Superior temporal gyrus (tissue), 1 donor: ENCODE measurements around the gene RFTN1.
A peak's percentile ranks its signal among the peaks of the same experiment; 100 is the strongest.

ENCODE experiments used
- DNase-seq: peaks from one replicate; pipeline ENCODE4 v3.0.0-alpha.2; 2016; ENCODE audit errors: extremely low spot score

RFTN1 gene

GRCh38 chr3:16406166-16406565 is 107.3 kb downstream of the RFTN1 start:
- no peak for DNase-seq

GRCh38 chr3:16404349-16404895 is 109.1 kb downstream of the RFTN1 start:
- no peak for DNase-seq

GRCh38 chr3:16402451-16402850 is 111.0 kb downstream of the RFTN1 start:
- no peak for DNase-seq

GRCh38 chr3:16401273-16401672 is 112.2 kb downstream of the RFTN1 start:
- no peak for DNase-seq

GRCh38 chr3:16400106-16400931 is 113.2 kb downstream of the RFTN1 start:
- no peak for DNase-seq

GRCh38 chr3:16399473-16399872 is 114.0 kb downstream of the RFTN1 start:
- no peak for DNase-seq

GRCh38 chr3:16398648-16399047 is 114.9 kb downstream of the RFTN1 start:
- no peak for DNase-seq

GRCh38 chr3:16396202-16396601 is 117.3 kb downstream of the RFTN1 start:
- no peak for DNase-seq

GRCh38 chr3:16395212-16395611 is 118.3 kb downstream of the RFTN1 start:
- no peak for DNase-seq

GRCh38 chr3:16394639-16395038 is 118.9 kb downstream of the RFTN1 start:
- no peak for DNase-seq

- DNase-seq = peak; percentile 55
Measured at GRCh38 chr3:16392717-16393116, 120.8 kb downstream of the RFTN1 start.

GRCh38 chr3:16392065-16392464 is 121.4 kb downstream of the RFTN1 start:
- DNase-seq = no peak

GRCh38 chr3:16390581-16390980 is 122.9 kb downstream of the RFTN1 start:
- DNase-seq = no peak

GRCh38 chr3:16388850-16389441 is 124.6 kb downstream of the RFTN1 start:
- DNase-seq = no peak

GRCh38 chr3:16386561-16386960 is 126.9 kb downstream of the RFTN1 start:
- no peak for DNase-seq

- no peak for DNase-seq
Measured at GRCh38 chr3:16385151-16385550, 128.3 kb downstream of the RFTN1 start.

GRCh38 chr3:16383864-16384263 is 129.6 kb downstream of the RFTN1 start:
- no peak for DNase-seq

- no peak for DNase-seq
Measured at GRCh38 chr3:16382845-16383244, 130.7 kb downstream of the RFTN1 start.

GRCh38 chr3:16381426-16381825 is 132.1 kb downstream of the RFTN1 start:
- DNase-seq = no peak

- DNase-seq = no peak
Measured at GRCh38 chr3:16380421-16380820, 133.1 kb downstream of the RFTN1 start.

- DNase-seq = no peak
Measured at GRCh38 chr3:16379838-16380237, 133.7 kb downstream of the RFTN1 start.

GRCh38 chr3:16378920-16379319 is 134.6 kb downstream of the RFTN1 start:
- DNase-seq = no peak

- no peak for DNase-seq
Measured at GRCh38 chr3:16378415-16378814, 135.1 kb downstream of the RFTN1 start.
